ENCODE measurements around the gene FRAT2.
"Not testable (repeated sequence)": the region's sequence is repeated elsewhere in the genome, so short reads cannot be mapped to it uniquely, and the experiment has no call there.

Gene FRAT2

GRCh38 chr10:97356318-97356914, 21.9 kb upstream of the FRAT2 start:
- peak in 1 of 2 donors; percentile 44 for DNase-seq

GRCh38 chr10:97355571-97355975, 21.0 kb upstream of the FRAT2 start:
- DNase-seq = peak in 1 of 2 donors; percentile 33

- DNase-seq = peak in 1 of 2 donors; percentile 76
Measured at GRCh38 chr10:97353945-97354344, 19.4 kb upstream of the FRAT2 start.

GRCh38 chr10:97349752-97350513, 15.4 kb upstream of the FRAT2 start:
- DNase-seq = no peak

GRCh38 chr10:97347317-97347716, 12.8 kb upstream of the FRAT2 start:
- no peak for DNase-seq

- DNase-seq = not testable (repeated sequence)
Measured at GRCh38 chr10:97343664-97344063, 9.1 kb upstream of the FRAT2 start.

GRCh38 chr10:97341416-97341815, 6.9 kb upstream of the FRAT2 start:
- DNase-seq = no peak

GRCh38 chr10:97338041-97338440, 3.5 kb upstream of the FRAT2 start:
- DNase-seq = no peak

- DNase-seq = no peak
Measured at GRCh38 chr10:97336942-97337831, 2.7 kb upstream of the FRAT2 start.

- DNase-seq = no peak
Measured at GRCh38 chr10:97336446-97336845, 1.9 kb upstream of the FRAT2 start.

- no peak for DNase-seq
Measured at GRCh38 chr10:97336006-97336405, 1.5 kb upstream of the FRAT2 start.

- DNase-seq = no peak
Measured at GRCh38 chr10:97335188-97335619, 675 bp upstream of the FRAT2 start.

- DNase-seq = peak; percentile 42 to 65
Measured at GRCh38 chr10:97333601-97334369, 744 bp downstream of the FRAT2 start.

- DNase-seq = peak in 1 of 2 donors; percentile 15
Measured at GRCh38 chr10:97333351-97333600, 1.3 kb downstream of the FRAT2 start.

- DNase-seq = no peak
Measured at GRCh38 chr10:97332591-97333350, 1.8 kb downstream of the FRAT2 start.

- DNase-seq = no peak
Measured at GRCh38 chr10:97331153-97331703, 3.3 kb downstream of the FRAT2 start.

- no peak for DNase-seq
Measured at GRCh38 chr10:97329766-97330165, 4.8 kb downstream of the FRAT2 start.

- DNase-seq = no peak
Measured at GRCh38 chr10:97328646-97329453, 5.7 kb downstream of the FRAT2 start.

- no peak for DNase-seq
Measured at GRCh38 chr10:97327348-97328294, 6.9 kb downstream of the FRAT2 start.

GRCh38 chr10:97325754-97326153, 8.8 kb downstream of the FRAT2 start:
- no peak for DNase-seq
